NCI-H446 (cell line): ENCODE data around the gene BCAT1.

ENCODE experiments used
- DNase-seq, 2 experiments: peaks; one replicate each; lab custom pipeline; 2025; lab: John Stamatoyannopoulos, UW

BCAT1 gene

DNA sequence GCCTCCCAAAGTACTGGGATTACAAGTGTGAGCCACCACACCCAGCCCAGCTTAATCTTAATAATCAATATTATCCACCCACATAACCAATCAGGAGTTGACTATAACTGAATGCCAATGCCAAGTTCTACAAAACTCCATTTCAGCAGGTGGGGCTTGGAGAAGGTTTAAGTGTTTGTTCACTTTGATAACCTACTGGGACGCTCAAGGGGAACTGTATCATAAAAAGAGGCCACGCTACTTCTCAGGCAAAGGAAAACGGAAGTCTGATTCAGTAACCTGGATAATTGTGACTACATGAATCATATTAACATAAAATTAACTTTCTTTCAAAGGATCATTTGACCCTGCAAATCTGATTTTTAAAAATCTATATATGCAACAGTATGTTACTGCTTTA, 179.2 kb downstream of the BCAT1 start:
- no peak for DNase-seq

- no peak for DNase-seq
Measured at GRCh38 chr12:24768415-24768814, 180.5 kb downstream of the BCAT1 start.

DNA sequence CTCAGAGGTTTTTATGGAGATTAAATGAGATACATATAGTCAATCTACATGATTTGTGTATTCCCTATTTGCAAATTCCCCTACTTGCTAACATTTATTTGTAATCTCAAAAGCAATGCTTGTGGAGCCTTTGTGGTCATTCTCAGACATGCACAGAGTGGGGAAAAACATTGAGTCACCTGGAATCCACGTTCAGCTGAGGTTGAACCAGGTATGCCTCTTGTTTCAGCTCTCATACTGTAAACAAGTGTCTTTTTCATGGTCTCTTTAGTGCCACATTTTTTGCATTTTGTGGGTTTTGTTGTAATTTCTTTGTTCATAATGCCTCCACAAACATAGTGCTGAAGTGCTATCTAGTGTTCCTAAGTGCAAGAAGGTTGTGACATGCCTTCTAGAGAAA, 181.9 kb downstream of the BCAT1 start:
- DNase-seq: no peak

DNA sequence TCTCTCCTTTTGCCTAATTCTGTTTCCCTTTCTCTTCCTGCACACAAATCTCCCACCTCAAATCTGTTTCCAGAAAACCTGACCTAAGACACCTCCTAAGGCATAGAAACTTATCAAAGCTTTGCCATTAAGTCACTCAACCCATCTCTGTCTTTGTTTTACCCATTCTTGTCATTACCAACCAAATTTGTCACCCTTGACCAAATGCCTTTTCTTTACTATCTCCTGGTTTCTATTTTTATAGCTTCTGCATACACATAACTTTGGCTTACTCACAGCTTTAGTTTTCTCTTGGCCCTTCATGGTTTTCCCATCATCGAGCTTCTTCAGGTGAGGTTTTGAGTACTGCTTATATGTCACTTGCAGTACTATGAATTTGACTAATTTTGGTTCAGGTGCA, 184.2 kb downstream of the BCAT1 start:
- no peak for DNase-seq

DNA sequence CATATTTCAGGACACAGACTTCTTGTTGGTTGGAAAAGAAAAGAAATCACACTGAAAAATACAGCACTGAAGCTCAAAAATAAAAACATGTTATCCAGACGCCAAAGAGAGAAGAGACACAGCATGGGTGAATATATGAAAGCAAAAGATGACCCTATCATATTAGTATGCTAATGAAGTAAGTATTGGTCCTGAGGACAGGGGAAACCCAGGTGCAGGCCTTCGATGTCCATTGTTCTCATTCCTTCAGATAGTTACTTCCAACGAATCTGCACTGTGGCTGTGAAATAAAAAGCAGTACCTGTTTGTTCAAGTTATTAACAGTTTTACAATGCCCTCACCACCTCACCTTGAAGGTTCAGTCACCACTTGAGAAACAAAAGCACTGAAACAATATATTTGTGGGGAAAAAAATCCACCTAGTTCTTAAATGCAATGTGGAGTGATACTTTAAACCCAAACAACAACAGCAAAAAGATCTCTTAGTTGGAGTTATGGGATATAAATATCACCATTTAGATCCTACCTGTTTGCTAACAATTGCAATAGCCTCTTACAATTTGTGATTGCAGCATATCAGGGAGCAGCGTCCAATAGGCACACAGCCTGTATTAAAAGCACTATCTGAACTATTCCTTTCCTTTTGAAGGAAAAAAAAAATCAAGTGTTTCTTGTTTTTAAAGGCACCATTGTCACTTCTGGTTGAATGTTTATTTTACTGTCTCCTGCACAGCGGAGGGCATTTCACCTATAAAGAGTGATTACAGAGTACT, 188.1 kb downstream of the BCAT1 start:
- DNase-seq: no peak

DNA sequence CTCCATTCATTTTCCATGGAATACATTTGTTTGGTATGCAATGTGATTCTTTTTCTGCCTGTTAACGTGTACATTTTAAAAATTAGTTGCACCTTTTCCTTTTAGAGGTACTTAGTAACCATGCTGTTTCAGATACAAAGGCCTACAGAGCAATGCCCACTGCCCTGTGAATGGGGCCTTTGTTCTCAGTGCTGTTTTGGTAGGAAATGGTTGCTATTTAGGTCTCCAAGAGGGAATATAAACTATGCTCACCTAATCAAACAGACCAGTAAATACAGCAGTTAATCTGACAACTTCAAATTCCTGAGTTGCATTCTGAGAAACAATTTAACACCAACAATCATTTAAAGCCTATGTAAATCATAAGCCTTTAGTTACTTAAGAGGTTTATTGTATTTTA, 188.7 kb downstream of the BCAT1 start:
- DNase-seq: no peak
